ENCODE data around the gene AHNAK2.

DNA sequence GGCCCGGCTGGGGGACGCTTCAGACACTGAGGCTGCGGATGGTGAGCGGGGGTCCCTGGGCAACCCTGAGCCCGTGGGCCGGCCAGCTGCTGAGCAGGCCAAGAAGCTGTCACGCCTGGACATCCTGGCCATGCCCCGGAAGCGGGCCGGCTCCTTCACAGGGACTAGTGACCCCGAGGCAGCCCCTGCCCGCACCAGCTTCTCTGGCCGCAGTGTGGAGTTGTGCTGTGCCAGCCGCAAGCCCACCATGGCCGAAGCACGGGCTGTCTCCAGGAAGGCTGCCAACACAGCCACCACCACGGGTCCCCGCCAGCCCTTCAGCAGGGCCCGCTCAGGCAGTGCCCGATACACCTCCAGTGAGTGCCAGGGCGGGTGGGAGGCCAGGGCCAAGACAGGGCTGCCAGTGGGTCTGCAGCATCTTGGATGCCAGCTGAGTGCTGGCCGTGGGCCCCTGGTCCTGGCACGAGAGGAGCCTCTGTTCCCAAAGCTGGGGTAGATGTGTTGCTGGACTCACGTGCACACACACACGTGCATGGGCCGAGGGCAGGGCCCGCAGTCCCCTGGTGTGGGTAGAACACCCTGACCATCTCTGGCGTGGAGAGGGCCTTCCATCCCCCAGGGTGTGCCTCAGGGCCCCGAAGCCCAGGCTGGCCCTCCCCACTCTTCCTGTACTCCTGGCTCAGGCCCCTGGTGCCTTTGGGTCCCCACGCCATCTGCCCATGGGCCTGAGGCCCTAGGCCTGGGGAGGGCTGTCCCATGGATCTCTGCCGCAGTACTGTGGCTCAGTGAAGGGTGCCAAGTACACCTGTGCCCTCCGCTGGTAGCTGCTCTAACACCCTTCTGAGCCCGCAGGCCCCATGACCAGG is 90.3 kb downstream of the AHNAK2 start:
- TF ChIP-seq, protein P1, sequence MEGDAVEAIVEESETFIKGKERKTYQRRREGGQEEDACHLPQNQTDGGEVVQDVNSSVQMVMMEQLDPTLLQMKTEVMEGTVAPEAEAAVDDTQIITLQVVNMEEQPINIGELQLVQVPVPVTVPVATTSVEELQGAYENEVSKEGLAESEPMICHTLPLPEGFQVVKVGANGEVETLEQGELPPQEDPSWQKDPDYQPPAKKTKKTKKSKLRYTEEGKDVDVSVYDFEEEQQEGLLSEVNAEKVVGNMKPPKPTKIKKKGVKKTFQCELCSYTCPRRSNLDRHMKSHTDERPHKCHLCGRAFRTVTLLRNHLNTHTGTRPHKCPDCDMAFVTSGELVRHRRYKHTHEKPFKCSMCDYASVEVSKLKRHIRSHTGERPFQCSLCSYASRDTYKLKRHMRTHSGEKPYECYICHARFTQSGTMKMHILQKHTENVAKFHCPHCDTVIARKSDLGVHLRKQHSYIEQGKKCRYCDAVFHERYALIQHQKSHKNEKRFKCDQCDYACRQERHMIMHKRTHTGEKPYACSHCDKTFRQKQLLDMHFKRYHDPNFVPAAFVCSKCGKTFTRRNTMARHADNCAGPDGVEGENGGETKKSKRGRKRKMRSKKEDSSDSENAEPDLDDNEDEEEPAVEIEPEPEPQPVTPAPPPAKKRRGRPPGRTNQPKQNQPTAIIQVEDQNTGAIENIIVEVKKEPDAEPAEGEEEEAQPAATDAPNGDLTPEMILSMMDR (conservative IDR thresholded peaks at IDR 0.05 in 1 of 2, IDR thresholded peaks at IDR 0.05 in 1 of 2; ENCODE audit: extremely low read depth in 1 of 2, insufficient read depth in 1 of 2, low read depth in 1 of 2, low read length in 2 of 2): no peak
- TF ChIP-seq EZH2 (IDR thresholded peaks at IDR 0.05; ENCODE audit: borderline replicate concordance, low read length): no peak
